Measurements from ENCODE around the gene LIPC.

- TF ChIP-seq CTCF (optimal IDR thresholded peaks at IDR 0.05 in 1 of 3, IDR thresholded peaks at IDR 0.05 in 1 of 3, conservative IDR thresholded peaks at IDR 0.05 in 1 of 3; ENCODE audit: extremely low read depth in 1 of 3, insufficient read depth in 2 of 3, low read length in 3 of 3) = no peak
- TF ChIP-seq EZH2 (IDR thresholded peaks at IDR 0.05; ENCODE audit: low read length) = no peak
Measured at GRCh38 chr15:58452775-58453174, 21.0 kb downstream of the LIPC start.
